SK-N-SH (cell line): ENCODE measurements around the gene DNAJB6. TPM values are rescaled to one million over a fixed set of nuclear protein-coding genes. Genes with fewer than 3 reads are reported as not detected.

Experiments used
- CTCF ChIA-PET: fragments of 300-600, 350-600 bp; formaldehyde crosslinking; extraction: SDS; loops from one replicate; lab custom pipeline; 2021; lab: Yijun Ruan, JAX
- POLR2A ChIA-PET: fragments of 350-600 bp; sonication (Branson Sonifier 250); formaldehyde crosslinking; extraction: SDS; loops from one replicate; lab custom pipeline; 2020; ENCODE audit warnings: antibody characterized with exemption, inconsistent platforms; lab: Yijun Ruan, JAX
- DNase-seq: peaks from one replicate; pipeline ENCODE4 v3.0.0; 2012
- H2AFZ ChIP-seq: fragments of 200-600 bp; sonication (generic); 2 replicates; pipeline ENCODE4 v1.8.1; 2016; ENCODE audit warnings: antibody characterized with exemption, mild to moderate bottlenecking, low read depth
- H3F3A ChIP-seq: fragments of 200-600 bp; sonication (generic); replicated peaks from 2 replicates; pipeline ENCODE3; 2016; ENCODE audit warnings: antibody characterized with exemption, mild to moderate bottlenecking; ENCODE audit not compliant: insufficient read depth
- H3K27ac ChIP-seq, 2 experiments: fragments of 200-500 bp in 1 of 2; fragments of 200-600 bp in 1 of 2; sonication (Bioruptor generic) in 1 of 2; sonication (generic), shearing (Covaris generic) in 1 of 2; 2 replicates each; pipeline versions ENCODE4 v1.5.1 to v1.6.1; 2014 to 2016; ENCODE audit warnings: low read depth in 2 of 2, inconsistent platforms in 1 of 2, low read length in 1 of 2, mild to moderate bottlenecking in 1 of 2, mixed read lengths in 1 of 2
- H3K27me3 ChIP-seq: fragments of 200-600 bp; sonication (generic), shearing (Covaris generic); 2 replicates; pipeline ENCODE4 v1.6.1; 2016; ENCODE audit warnings: mixed run types; ENCODE audit not compliant: insufficient read depth
- H3K36me3 ChIP-seq, 2 experiments: fragments of 200-500 bp in 1 of 2; fragments of 200-600 bp in 1 of 2; sonication (Bioruptor generic) in 1 of 2; sonication (generic) in 1 of 2; replicated peaks in 1 of 2; 2 replicates each; pipeline versions ENCODE3 to v1.5.1; 2014 to 2016; ENCODE audit warnings: low read length in 1 of 2, mild to moderate bottlenecking in 1 of 2; ENCODE audit not compliant: insufficient read depth in 2 of 2, control insufficient read depth in 1 of 2
- H3K4me1 ChIP-seq, 2 experiments: fragments of 200-500 bp in 1 of 2; fragments of 200-600 bp in 1 of 2; sonication (Bioruptor generic) in 1 of 2; sonication (generic), shearing (Covaris generic) in 1 of 2; 2 replicates each; pipeline versions ENCODE4 v1.5.1 to v1.6.1; 2014 to 2016; ENCODE audit warnings: low read depth in 1 of 2, low read length in 1 of 2, mixed run types in 1 of 2; ENCODE audit not compliant: insufficient read depth in 2 of 2, control insufficient read depth in 1 of 2
- H3K4me2 ChIP-seq: fragments of 200-600 bp; sonication (generic), shearing (Covaris generic); 2 replicates; pipeline ENCODE4 v1.6.1; 2017; ENCODE audit warnings: mixed run types
- H3K4me3 ChIP-seq, 2 experiments: fragments of 200-500 bp in 1 of 2; fragments of 200-600 bp in 1 of 2; sonication (Bioruptor generic) in 1 of 2; sonication (generic), shearing (Covaris generic) in 1 of 2; 2 replicates each; pipeline versions ENCODE4 v1.5.1 to v1.8.1; 2014 to 2016; ENCODE audit warnings: low read depth in 2 of 2, inconsistent platforms in 1 of 2, low read length in 1 of 2, mild to moderate bottlenecking in 1 of 2, mixed read lengths in 1 of 2, moderate library complexity in 1 of 2
- H3K79me2 ChIP-seq: fragments of 200-600 bp; sonication (generic); 2 replicates; pipeline ENCODE4 v1.8.1; 2017; ENCODE audit warnings: mild to moderate bottlenecking; ENCODE audit not compliant: insufficient read depth
- H3K9ac ChIP-seq: fragments of 200-600 bp; sonication (generic); 2 replicates; pipeline ENCODE4 v1.6.1; 2017; ENCODE audit warnings: mixed run types
- H3K9me2 ChIP-seq: fragments of 200-600 bp; sonication (generic); 2 replicates; pipeline ENCODE4 v1.6.1; 2017; ENCODE audit warnings: mixed run types
- H3K9me3 ChIP-seq: fragments of 200-600 bp; sonication (generic); 2 replicates; pipeline ENCODE4 v1.6.1; 2017; ENCODE audit warnings: mixed run types, mild to moderate bottlenecking, moderate library complexity
- H4K20me1 ChIP-seq: fragments of 200-600 bp; sonication (generic); 2 replicates; pipeline ENCODE4 v1.6.1; 2017; ENCODE audit warnings: mild to moderate bottlenecking, mixed run types; ENCODE audit not compliant: insufficient read depth
- CHD2 ChIP-seq: fragments of 150-350 bp; IDR thresholded peaks from 2 replicates; pipeline ENCODE4 v1.6.1; 2018; ENCODE audit warnings: low read length; ENCODE audit not compliant: partially characterized antibody
- ELF1 ChIP-seq: IDR thresholded peaks from 2 replicates; pipeline ENCODE4 v1.4.0; 2012
- EZH2phosphoT487 ChIP-seq: fragments of 200-600 bp; sonication (generic); IDR thresholded peaks from 2 replicates; pipeline ENCODE4 v1.6.1; 2017; ENCODE audit warnings: low read depth, mixed run types, mild to moderate bottlenecking, antibody characterized with exemption, moderate library complexity, borderline replicate concordance
- FOXM1 ChIP-seq: IDR thresholded peaks from 2 replicates; pipeline ENCODE4 v1.4.0; 2012; ENCODE audit warnings: low read depth, mild to moderate bottlenecking
- MEF2A ChIP-seq: IDR thresholded peaks from 2 replicates; pipeline ENCODE4 v1.4.0; 2012; ENCODE audit warnings: low read depth, borderline replicate concordance
- MXI1 ChIP-seq: IDR thresholded peaks from 2 replicates; pipeline ENCODE4 v1.6.1; 2012; ENCODE audit warnings: mild to moderate bottlenecking, low read depth, low read length, improper control_type of control experiment
- NFIC ChIP-seq: IDR thresholded peaks from 2 replicates; pipeline ENCODE4 v1.4.0; 2012; ENCODE audit warnings: borderline replicate concordance
- NRF1 ChIP-seq: IDR thresholded peaks from 2 replicates; pipeline ENCODE4 v1.6.1; 2012; ENCODE audit warnings: low read depth, mild to moderate bottlenecking, low read length
- POLR2AphosphoS5 ChIP-seq: IDR thresholded peaks from 2 replicates; pipeline ENCODE4 v1.6.1; 2012; ENCODE audit warnings: low read depth, low read length
- RCOR1 ChIP-seq: fragments of 150-350 bp; IDR thresholded peaks from 2 replicates; pipeline ENCODE4 v1.6.1; 2017; ENCODE audit warnings: antibody characterized with exemption, low read length
- RFX5 ChIP-seq: IDR thresholded peaks from 2 replicates; pipeline ENCODE4 v1.6.1; 2012; ENCODE audit warnings: mild to moderate bottlenecking, improper control_type of control experiment, low read length
- SMC3 ChIP-seq: IDR thresholded peaks from 2 replicates; pipeline ENCODE4 v1.6.1; 2012; ENCODE audit warnings: low read depth, low read length, improper control_type of control experiment
- TAF1 ChIP-seq: IDR thresholded peaks from 2 replicates; pipeline ENCODE4 v1.6.1; 2012; ENCODE audit warnings: low read depth, mild to moderate bottlenecking, low read length, moderate library complexity, borderline replicate concordance
- TCF12 ChIP-seq: IDR thresholded peaks from 2 replicates; pipeline ENCODE4 v1.4.0; 2012
- WGBS: methylation state at CpG from one replicate; pipeline ENCODE4 v1.1.6; 2017; ENCODE audit warnings: low lambda C conversion rate; 5-methylcytosine and 5-hydroxymethylcytosine counted together
- polyA plus RNA-seq, 3 experiments: library from polyadenylated mRNA; depleted of rRNA; stranded (reverse); fragments of >200 nt; gene quantifications; 2 replicates each; pipeline ENCODE4 v1.2.3, GENCODE V29; 2012
- TF ChIP-seq, protein P1 (sequence below): IDR thresholded peaks from 2 replicates; pipeline ENCODE4; 2012
- TF ChIP-seq, protein P2 (sequence below): IDR thresholded peaks from 2 replicates; pipeline ENCODE4 v1.6.1; 2012; ENCODE audit warnings: mild to moderate bottlenecking, low read depth, low read length, moderate library complexity
- TF ChIP-seq, protein P3 (sequence below): IDR thresholded peaks from 2 replicates; pipeline ENCODE4 v1.4.0; 2012; ENCODE audit warnings: low read depth, borderline replicate concordance
- TF ChIP-seq, protein P4 (sequence below): IDR thresholded peaks from 2 replicates; pipeline ENCODE4 v1.4.0; 2012; ENCODE audit warnings: low read depth

DNAJB6 gene
- polyA plus RNA-seq, 1 of the 3 experiments (the other 2 are of a cell fraction): 176 TPM

DNA sequence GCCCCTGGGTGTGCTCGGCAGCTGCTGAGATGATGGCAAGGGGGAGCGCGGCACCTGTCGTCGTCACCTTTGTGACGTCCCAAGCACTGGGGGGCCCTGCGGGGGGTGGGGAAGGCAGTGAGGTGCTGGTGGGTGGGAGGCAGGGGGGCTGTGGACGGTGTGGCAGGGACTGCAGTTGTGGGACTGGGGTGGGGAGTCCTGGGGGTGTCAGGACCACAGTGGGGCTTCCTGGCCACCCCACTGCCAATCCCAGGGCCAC is 82.2 kb downstream of the DNAJB6 start (continued):
- TF ChIP-seq, protein P1, sequence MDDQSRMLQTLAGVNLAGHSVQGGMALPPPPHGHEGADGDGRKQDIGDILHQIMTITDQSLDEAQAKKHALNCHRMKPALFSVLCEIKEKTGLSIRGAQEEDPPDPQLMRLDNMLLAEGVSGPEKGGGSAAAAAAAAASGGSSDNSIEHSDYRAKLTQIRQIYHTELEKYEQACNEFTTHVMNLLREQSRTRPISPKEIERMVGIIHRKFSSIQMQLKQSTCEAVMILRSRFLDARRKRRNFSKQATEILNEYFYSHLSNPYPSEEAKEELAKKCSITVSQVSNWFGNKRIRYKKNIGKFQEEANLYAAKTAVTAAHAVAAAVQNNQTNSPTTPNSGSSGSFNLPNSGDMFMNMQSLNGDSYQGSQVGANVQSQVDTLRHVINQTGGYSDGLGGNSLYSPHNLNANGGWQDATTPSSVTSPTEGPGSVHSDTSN: no peak
- TF ChIP-seq TCF12 (no peak), SMC3 (no peak)
- TF ChIP-seq, all 33 proteins: peak for 0

DNA sequence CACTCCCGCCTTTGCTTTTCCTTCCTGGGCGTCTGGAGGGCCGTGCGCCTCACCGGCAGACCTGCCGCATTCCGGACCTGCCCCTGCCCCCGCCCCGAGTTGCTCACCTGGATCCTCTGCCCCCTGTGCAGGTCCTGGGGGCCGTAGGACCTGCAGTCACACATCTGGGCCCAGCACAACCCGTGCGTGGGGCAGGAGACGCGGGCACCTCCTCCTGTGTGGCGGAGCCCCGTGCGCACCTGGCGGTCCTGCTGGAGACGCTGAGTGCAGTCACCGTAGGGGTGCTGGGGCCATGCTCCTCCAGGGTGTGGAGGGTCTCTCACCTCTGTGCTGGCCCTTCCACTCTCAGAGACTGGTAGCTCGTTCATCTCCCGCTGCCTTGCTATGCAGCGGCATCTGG is 85.5 kb downstream of the DNAJB6 start:
- WGBS: 86% methylated on average over 17 of the region's 23 CpGs

More for the DNA sequence above, 85.5 kb downstream of the DNAJB6 start:
- Histone ChIP-seq H3F3A (no peaks in the 10 kb centered on the region), H3K27me3 (no peaks in the 10 kb centered on the region), H3K4me1 (peaks cover 0 to 8% of the 10 kb centered on the region in 2 experiments; a peak in 1 of 4 replicates), H3K27ac (no peak overlapping the region), H4K20me1 (no peaks in the 10 kb centered on the region), H3K9me3 (no peaks in the 10 kb centered on the region), H3K4me2 (no peak overlapping the region), H2AFZ (no peak overlapping the region), H3K79me2 (no peaks in the 10 kb centered on the region), H3K4me3 (no peak overlapping the region), H3K9ac (no peak overlapping the region), H3K36me3 (peaks cover 3 to 19% of the 10 kb centered on the region in 2 experiments), H3K9me2 (no peaks in the 10 kb centered on the region)
- no peak for TF ChIP-seq NFIC
- TF ChIP-seq MXI1: no peak
- no peak for TF ChIP-seq RCOR1
- no peak for TF ChIP-seq ELF1
- TF ChIP-seq, protein P2, sequence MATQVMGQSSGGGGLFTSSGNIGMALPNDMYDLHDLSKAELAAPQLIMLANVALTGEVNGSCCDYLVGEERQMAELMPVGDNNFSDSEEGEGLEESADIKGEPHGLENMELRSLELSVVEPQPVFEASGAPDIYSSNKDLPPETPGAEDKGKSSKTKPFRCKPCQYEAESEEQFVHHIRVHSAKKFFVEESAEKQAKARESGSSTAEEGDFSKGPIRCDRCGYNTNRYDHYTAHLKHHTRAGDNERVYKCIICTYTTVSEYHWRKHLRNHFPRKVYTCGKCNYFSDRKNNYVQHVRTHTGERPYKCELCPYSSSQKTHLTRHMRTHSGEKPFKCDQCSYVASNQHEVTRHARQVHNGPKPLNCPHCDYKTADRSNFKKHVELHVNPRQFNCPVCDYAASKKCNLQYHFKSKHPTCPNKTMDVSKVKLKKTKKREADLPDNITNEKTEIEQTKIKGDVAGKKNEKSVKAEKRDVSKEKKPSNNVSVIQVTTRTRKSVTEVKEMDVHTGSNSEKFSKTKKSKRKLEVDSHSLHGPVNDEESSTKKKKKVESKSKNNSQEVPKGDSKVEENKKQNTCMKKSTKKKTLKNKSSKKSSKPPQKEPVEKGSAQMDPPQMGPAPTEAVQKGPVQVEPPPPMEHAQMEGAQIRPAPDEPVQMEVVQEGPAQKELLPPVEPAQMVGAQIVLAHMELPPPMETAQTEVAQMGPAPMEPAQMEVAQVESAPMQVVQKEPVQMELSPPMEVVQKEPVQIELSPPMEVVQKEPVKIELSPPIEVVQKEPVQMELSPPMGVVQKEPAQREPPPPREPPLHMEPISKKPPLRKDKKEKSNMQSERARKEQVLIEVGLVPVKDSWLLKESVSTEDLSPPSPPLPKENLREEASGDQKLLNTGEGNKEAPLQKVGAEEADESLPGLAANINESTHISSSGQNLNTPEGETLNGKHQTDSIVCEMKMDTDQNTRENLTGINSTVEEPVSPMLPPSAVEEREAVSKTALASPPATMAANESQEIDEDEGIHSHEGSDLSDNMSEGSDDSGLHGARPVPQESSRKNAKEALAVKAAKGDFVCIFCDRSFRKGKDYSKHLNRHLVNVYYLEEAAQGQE: no peak
- TF ChIP-seq RFX5: no peak
- TF ChIP-seq FOXM1: no peak
- no peak for TF ChIP-seq TCF12
- TF ChIP-seq MEF2A: no peak
- TF ChIP-seq, protein P3, sequence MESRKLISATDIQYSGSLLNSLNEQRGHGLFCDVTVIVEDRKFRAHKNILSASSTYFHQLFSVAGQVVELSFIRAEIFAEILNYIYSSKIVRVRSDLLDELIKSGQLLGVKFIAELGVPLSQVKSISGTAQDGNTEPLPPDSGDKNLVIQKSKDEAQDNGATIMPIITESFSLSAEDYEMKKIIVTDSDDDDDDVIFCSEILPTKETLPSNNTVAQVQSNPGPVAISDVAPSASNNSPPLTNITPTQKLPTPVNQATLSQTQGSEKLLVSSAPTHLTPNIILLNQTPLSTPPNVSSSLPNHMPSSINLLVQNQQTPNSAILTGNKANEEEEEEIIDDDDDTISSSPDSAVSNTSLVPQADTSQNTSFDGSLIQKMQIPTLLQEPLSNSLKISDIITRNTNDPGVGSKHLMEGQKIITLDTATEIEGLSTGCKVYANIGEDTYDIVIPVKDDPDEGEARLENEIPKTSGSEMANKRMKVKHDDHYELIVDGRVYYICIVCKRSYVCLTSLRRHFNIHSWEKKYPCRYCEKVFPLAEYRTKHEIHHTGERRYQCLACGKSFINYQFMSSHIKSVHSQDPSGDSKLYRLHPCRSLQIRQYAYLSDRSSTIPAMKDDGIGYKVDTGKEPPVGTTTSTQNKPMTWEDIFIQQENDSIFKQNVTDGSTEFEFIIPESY: no peak
- TF ChIP-seq CHD2: no peak
- no peak for TF ChIP-seq TAF1
- TF ChIP-seq, protein P4, sequence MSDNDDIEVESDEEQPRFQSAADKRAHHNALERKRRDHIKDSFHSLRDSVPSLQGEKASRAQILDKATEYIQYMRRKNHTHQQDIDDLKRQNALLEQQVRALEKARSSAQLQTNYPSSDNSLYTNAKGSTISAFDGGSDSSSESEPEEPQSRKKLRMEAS: no peak
- TF ChIP-seq POLR2AphosphoS5: no peak
- TF ChIP-seq NRF1: no peak
- TF ChIP-seq EZH2phosphoT487: no peak
- no peak for DNase-seq
- ChIA-PET CTCF (interaction anchor here (1.7 kb wide), 1 partner anchor 16 kb away, joined by 4 read pairs; no protein-coding TSS in a partner anchor), POLR2A (no interaction called here)
